ENCODE results near the gene TLR3.
A peak's percentile ranks its signal among the peaks of the same experiment; 100 is the strongest.

TLR3 gene

DNA sequence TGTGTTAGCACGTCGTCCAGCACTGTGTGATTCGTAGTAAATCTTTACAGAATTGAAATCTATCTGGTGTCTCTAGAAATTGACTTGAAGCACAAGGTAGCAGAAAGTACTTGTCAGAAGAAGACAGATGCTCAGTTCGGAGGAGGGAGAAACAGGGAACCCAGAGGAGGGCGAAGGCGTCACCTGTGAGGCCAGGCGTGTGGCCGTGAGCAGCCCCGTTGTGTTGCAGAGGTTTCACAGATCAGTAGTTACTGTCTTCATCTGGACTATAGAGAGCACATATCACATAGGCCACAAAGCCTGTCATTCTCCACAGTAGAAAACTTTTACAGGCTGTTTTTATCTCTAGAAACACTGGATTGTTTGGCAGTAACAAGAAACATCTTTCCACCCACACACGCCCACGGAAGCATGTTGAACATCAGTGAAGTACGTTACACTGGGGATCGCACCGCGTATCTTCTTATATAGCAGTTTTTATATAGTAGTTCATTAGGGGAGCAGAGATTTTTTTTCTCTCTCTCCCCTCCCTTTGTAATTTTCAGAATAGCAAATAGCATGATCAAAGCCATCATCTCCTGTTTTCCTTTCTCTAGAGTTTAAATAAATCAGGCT lies 48.1 kb upstream of the TLR3 start:
- no peaks in the 10 kb centered on the region for H3K79me2 ChIP-seq (ENCODE audit: low read length)
- DNase-seq = no peak
- TF ChIP-seq, protein P1, sequence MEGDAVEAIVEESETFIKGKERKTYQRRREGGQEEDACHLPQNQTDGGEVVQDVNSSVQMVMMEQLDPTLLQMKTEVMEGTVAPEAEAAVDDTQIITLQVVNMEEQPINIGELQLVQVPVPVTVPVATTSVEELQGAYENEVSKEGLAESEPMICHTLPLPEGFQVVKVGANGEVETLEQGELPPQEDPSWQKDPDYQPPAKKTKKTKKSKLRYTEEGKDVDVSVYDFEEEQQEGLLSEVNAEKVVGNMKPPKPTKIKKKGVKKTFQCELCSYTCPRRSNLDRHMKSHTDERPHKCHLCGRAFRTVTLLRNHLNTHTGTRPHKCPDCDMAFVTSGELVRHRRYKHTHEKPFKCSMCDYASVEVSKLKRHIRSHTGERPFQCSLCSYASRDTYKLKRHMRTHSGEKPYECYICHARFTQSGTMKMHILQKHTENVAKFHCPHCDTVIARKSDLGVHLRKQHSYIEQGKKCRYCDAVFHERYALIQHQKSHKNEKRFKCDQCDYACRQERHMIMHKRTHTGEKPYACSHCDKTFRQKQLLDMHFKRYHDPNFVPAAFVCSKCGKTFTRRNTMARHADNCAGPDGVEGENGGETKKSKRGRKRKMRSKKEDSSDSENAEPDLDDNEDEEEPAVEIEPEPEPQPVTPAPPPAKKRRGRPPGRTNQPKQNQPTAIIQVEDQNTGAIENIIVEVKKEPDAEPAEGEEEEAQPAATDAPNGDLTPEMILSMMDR (IDR thresholded peaks at IDR 0.05; ENCODE audit: low read length) = no peak
- no peak for TF ChIP-seq EZH2 (optimal IDR thresholded peaks at IDR 0.05; ENCODE audit: low read depth, low read length)
- no peaks in the 10 kb centered on the region for H3K9me2 ChIP-seq (replicated peaks; ENCODE audit: insufficient read depth, low read length)
- no peak overlapping the region for H2AFZ ChIP-seq (ENCODE audit: low read length)
- no peaks in the 10 kb centered on the region for H3K27me3 ChIP-seq (replicated peaks; ENCODE audit: insufficient read depth, low read length)
- no peak overlapping the region for H3K9ac ChIP-seq (ENCODE audit: low read length)
- H3K36me3 ChIP-seq (replicated peaks; ENCODE audit: insufficient read depth, low read length) = no peaks in the 10 kb centered on the region
- H3K9me3 ChIP-seq (replicated peaks; ENCODE audit: insufficient read depth, low read length) = no peaks in the 10 kb centered on the region
- H3K4me3 ChIP-seq (ENCODE audit: low read length) = no peak overlapping the region
- no peaks in the 10 kb centered on the region for H3K4me1 ChIP-seq (ENCODE audit: low read length)
- no peaks in the 10 kb centered on the region for H4K20me1 ChIP-seq (ENCODE audit: insufficient read depth, low read length)
- no peak overlapping the region for H3K4me2 ChIP-seq (ENCODE audit: low read depth, low read length)
- H3K27ac ChIP-seq (ENCODE audit: low read length) = no peak overlapping the region
- no peaks in the 10 kb centered on the region for H3F3A ChIP-seq (ENCODE audit: insufficient read depth, low read length)

DNA sequence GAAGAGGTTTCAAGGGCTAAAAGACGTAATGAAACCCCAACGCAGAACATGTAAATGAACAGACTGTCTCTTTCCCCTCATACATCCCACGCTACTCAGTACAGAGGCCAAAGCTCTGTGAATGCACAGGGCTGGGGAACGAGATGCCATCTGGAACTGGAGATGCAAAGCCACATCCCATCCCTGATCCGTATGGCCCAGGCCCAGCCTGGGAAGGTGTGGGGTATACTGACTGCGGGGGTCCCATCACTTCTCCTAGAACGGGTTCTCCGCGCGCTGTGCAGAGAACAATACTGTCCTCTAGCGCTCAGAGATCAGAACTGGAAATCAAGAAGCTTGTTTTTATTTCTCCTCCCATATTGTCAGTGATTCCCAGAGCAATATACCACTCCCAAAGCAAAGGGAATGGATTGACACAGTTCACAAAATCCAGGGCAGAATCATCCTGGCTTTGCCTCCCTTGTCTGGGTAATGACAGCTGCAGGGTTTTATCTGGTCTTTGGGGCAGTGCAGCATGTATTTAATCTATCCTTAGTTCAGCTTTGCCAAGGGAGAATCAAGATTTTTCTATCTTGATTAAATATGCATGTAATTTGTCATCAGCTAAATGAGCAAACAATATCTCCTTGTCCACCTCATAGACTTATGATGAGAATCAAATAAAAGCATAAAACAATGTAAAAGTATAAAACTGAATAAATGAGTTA lies 47.3 kb upstream of the TLR3 start:
- no peak overlapping the region for H3K27ac ChIP-seq (ENCODE audit: low read length)
- no peaks in the 10 kb centered on the region for H3K4me1 ChIP-seq (ENCODE audit: low read length)
- no peaks in the 10 kb centered on the region for H3K36me3 ChIP-seq (replicated peaks; ENCODE audit: insufficient read depth, low read length)
- H3K27me3 ChIP-seq (replicated peaks; ENCODE audit: insufficient read depth, low read length) = no peaks in the 10 kb centered on the region
- no peak overlapping the region for H3K4me3 ChIP-seq (ENCODE audit: low read length)
- no peaks in the 10 kb centered on the region for H3F3A ChIP-seq (ENCODE audit: insufficient read depth, low read length)
- no peak overlapping the region for H3K4me2 ChIP-seq (ENCODE audit: low read depth, low read length)
- DNase-seq = no peak
- H3K9ac ChIP-seq (ENCODE audit: low read length) = no peak overlapping the region
- H2AFZ ChIP-seq (ENCODE audit: low read length) = no peak overlapping the region
- H3K79me2 ChIP-seq (ENCODE audit: low read length) = no peaks in the 10 kb centered on the region
- H3K9me2 ChIP-seq (replicated peaks; ENCODE audit: insufficient read depth, low read length) = no peaks in the 10 kb centered on the region
- TF ChIP-seq, protein P1 (IDR thresholded peaks at IDR 0.05; ENCODE audit: low read length) = peak; percentile 80
- no peak for TF ChIP-seq EZH2phosphoT487 (IDR thresholded peaks at IDR 0.05; ENCODE audit: low read length)
- H3K9me3 ChIP-seq (replicated peaks; ENCODE audit: insufficient read depth, low read length) = no peaks in the 10 kb centered on the region
- no peaks in the 10 kb centered on the region for H4K20me1 ChIP-seq (ENCODE audit: insufficient read depth, low read length)

GRCh38 chr4:186023975-186024374 lies 45.0 kb upstream of the TLR3 start:
- Histone ChIP-seq H3K4me3 (ENCODE audit: low read length) (no peak overlapping the region), H3K36me3 (replicated peaks; ENCODE audit: insufficient read depth, low read length) (no peaks in the 10 kb centered on the region), H3K9me2 (replicated peaks; ENCODE audit: insufficient read depth, low read length) (no peaks in the 10 kb centered on the region), H3K9ac (ENCODE audit: low read length) (no peak overlapping the region), H3K79me2 (ENCODE audit: low read length) (no peaks in the 10 kb centered on the region), H3K27me3 (replicated peaks; ENCODE audit: insufficient read depth, low read length) (no peaks in the 10 kb centered on the region), H3K27ac (ENCODE audit: low read length) (no peak overlapping the region), H3F3A (ENCODE audit: insufficient read depth, low read length) (no peaks in the 10 kb centered on the region), H3K4me2 (ENCODE audit: low read depth, low read length) (no peak overlapping the region), H3K9me3 (replicated peaks; ENCODE audit: insufficient read depth, low read length) (no peaks in the 10 kb centered on the region), H3K4me1 (ENCODE audit: low read length) (no peaks in the 10 kb centered on the region), H4K20me1 (ENCODE audit: insufficient read depth, low read length) (no peaks in the 10 kb centered on the region), H2AFZ (ENCODE audit: low read length) (no peak overlapping the region)
- no peak for DNase-seq
- TF ChIP-seq EZH2phosphoT487 (IDR thresholded peaks at IDR 0.05; ENCODE audit: low read length) (no peak), EZH2 (optimal IDR thresholded peaks at IDR 0.05; ENCODE audit: low read depth, low read length) (no peak)
- TF ChIP-seq, protein P1 (IDR thresholded peaks at IDR 0.05; ENCODE audit: low read length) = no peak
